Hepatocyte (in vitro differentiated cells): ENCODE measurements around the gene MARK1. TPM values are rescaled to one million over a fixed set of nuclear protein-coding genes. Genes with fewer than 3 reads are reported as not detected.

Source experiments
- DNase-seq: peaks from one replicate; pipeline ENCODE4 v3.0.0-alpha.2; 2016; ENCODE audit warnings: low spot score
- H2AFZ ChIP-seq: fragments of 200-600 bp; sonication (generic); 2 replicates; pipeline ENCODE4 v1.6.0; 2016; ENCODE audit warnings: antibody characterized with exemption, mild to moderate bottlenecking
- H3K27ac ChIP-seq: fragments of 200-600 bp; sonication (generic); 2 replicates; pipeline ENCODE4 v1.5.1; 2016; ENCODE audit warnings: mild to moderate bottlenecking
- H3K27me3 ChIP-seq: fragments of 200-600 bp; sonication (generic); 2 replicates; pipeline ENCODE4 v1.6.1; 2016
- H3K36me3 ChIP-seq: fragments of 200-600 bp; sonication (generic); replicated peaks from 2 replicates; pipeline ENCODE4 v1.5.1; 2016; ENCODE audit warnings: low read depth; ENCODE audit not compliant: insufficient read depth
- H3K4me1 ChIP-seq: fragments of 200-600 bp; sonication (generic); 2 replicates; pipeline ENCODE4 v1.5.1; 2016; ENCODE audit warnings: mild to moderate bottlenecking, moderate library complexity; ENCODE audit not compliant: insufficient read depth
- H3K4me2 ChIP-seq: fragments of 200-600 bp; sonication (generic); 2 replicates; pipeline ENCODE4 v1.6.0; 2016
- H3K4me3 ChIP-seq: fragments of 200-600 bp; sonication (generic); 2 replicates; pipeline ENCODE4 v1.5.1; 2016; ENCODE audit warnings: mild to moderate bottlenecking
- H3K79me2 ChIP-seq: fragments of 200-600 bp; sonication (generic); 2 replicates; pipeline ENCODE4 v1.6.0; 2017; ENCODE audit warnings: mild to moderate bottlenecking
- H3K9me2 ChIP-seq: fragments of 200-600 bp; sonication (generic); replicated peaks from 2 replicates; pipeline ENCODE4 v1.6.0; 2017; ENCODE audit warnings: mild to moderate bottlenecking; ENCODE audit not compliant: insufficient read depth
- H3K9me3 ChIP-seq: fragments of 200-600 bp; sonication (generic); 2 replicates; pipeline ENCODE4 v1.5.1; 2016; ENCODE audit warnings: low read depth, mild to moderate bottlenecking
- H4K20me1 ChIP-seq: fragments of 200-600 bp; sonication (generic); 2 replicates; pipeline ENCODE4 v1.6.0; 2016; ENCODE audit warnings: mild to moderate bottlenecking; ENCODE audit not compliant: insufficient read depth, poor library complexity, severe bottlenecking
- CTCF ChIP-seq: fragments of 200-600 bp; sonication (generic); IDR thresholded peaks from 2 replicates; pipeline ENCODE4 v1.5.1; 2016; ENCODE audit warnings: antibody characterized with exemption, mild to moderate bottlenecking; ENCODE audit not compliant: poor library complexity
- EZH2 ChIP-seq: fragments of 200-600 bp; sonication (generic); IDR thresholded peaks from 2 replicates; pipeline ENCODE4 v1.6.1; 2016; ENCODE audit warnings: antibody characterized with exemption, mild to moderate bottlenecking, borderline replicate concordance
- EZH2phosphoT487 ChIP-seq: fragments of 200-600 bp; sonication (generic); IDR thresholded peaks from one replicate; pipeline ENCODE4 v1.6.1; 2018; ENCODE audit warnings: antibody characterized with exemption, mild to moderate bottlenecking, low read depth, moderate library complexity; ENCODE audit not compliant: unreplicated experiment, severe bottlenecking
- WGBS: methylation state at CpG from one replicate; pipeline ENCODE4 v1.1.6; 2016; ENCODE audit warnings: low lambda C conversion rate; ENCODE audit errors: missing lambda C conversion rate; 5-methylcytosine and 5-hydroxymethylcytosine counted together
- polyA plus RNA-seq: library from polyadenylated mRNA; unstranded; fragments of >200 nt; fragmentation: Nextera tagmentation; extraction: Ambion mirVana; gene quantifications from 2 replicates; pipeline ENCODE4 v1.2.1, GENCODE V29; 2016
- total RNA-seq: library from RNA; depleted of rRNA; stranded (reverse); fragments of >200 nt; gene quantifications from 2 replicates; pipeline ENCODE4 v1.2.3, GENCODE V29; 2014

Gene MARK1
- total and polyA plus RNA-seq, 2 experiments from 2014 or later: 1.9 to 7.1 TPM

DNA sequence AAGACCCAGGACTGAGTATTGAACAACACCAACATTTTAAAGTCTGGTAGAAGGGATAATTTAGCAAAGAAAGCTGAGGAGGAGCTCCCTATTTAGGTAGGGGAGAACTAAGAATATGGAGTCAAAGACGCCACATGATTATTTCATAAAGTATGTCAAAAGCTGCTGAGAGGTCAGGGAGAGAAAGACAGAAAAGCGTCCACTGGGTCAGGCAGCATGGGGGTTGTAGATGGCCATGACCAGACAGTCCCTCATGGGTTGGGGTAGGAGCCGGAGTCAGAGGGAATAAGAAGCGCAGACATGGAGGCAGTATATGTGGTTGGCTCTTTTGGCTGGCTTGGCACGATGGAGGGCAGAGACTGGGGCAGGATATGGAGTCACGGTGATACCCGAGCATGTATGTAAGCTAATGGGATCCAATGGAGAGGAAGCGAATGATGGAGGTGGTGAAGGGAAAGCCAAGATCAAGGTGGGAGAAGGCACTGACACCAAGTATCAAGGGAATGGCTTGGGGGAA is 167.0 kb downstream of the MARK1 start:
- H3K9me3 ChIP-seq: no peaks in the 10 kb centered on the region
- no peak overlapping the region for H2AFZ ChIP-seq
- H3K4me2 ChIP-seq: no peak overlapping the region
- DNase-seq: no peak
- H3K36me3 ChIP-seq: no peaks in the 10 kb centered on the region
- peaks cover 5% of the 10 kb centered on the region for H3K4me1 ChIP-seq
- H3K27ac ChIP-seq: no peak overlapping the region
- no peak for TF ChIP-seq CTCF
- TF ChIP-seq EZH2: no peak
- TF ChIP-seq EZH2phosphoT487: no peak
- no peak overlapping the region for H3K4me3 ChIP-seq
- peaks cover 8% of the 10 kb centered on the region for H4K20me1 ChIP-seq
- H3K9me2 ChIP-seq: no peaks in the 10 kb centered on the region
- H3K79me2 ChIP-seq: peaks cover 34% of the 10 kb centered on the region
- H3K27me3 ChIP-seq: no peaks in the 10 kb centered on the region
- WGBS: 97% methylated on average over 8 of the region's 8 CpGs

GRCh38 chr1:220695426-220695825 is 167.5 kb downstream of the MARK1 start:
- TF ChIP-seq EZH2: no peak
- TF ChIP-seq CTCF: no peak
- TF ChIP-seq EZH2phosphoT487: no peak
- H4K20me1 ChIP-seq: peaks cover 8% of the 10 kb centered on the region
- H3K27ac ChIP-seq: no peak overlapping the region
- no peak overlapping the region for H3K4me3 ChIP-seq
- peaks cover 5% of the 10 kb centered on the region for H3K4me1 ChIP-seq
- H3K36me3 ChIP-seq: no peaks in the 10 kb centered on the region
- H3K9me2 ChIP-seq: no peaks in the 10 kb centered on the region
- no peaks in the 10 kb centered on the region for H3K27me3 ChIP-seq
- WGBS: 89% methylated on average over 4 of the region's 4 CpGs
- no peak for DNase-seq
- H3K4me2 ChIP-seq: no peak overlapping the region
- no peak overlapping the region for H2AFZ ChIP-seq
- H3K9me3 ChIP-seq: no peaks in the 10 kb centered on the region
- H3K79me2 ChIP-seq: peaks cover 34% of the 10 kb centered on the region

- Histone ChIP-seq H3K79me2 (peaks cover 30% of the 10 kb centered on the region), H3K9me3 (no peaks in the 10 kb centered on the region), H3K4me3 (no peak overlapping the region), H3K4me1 (peaks cover 5% of the 10 kb centered on the region), H4K20me1 (peaks cover 8% of the 10 kb centered on the region), H3K27ac (no peak overlapping the region), H3K36me3 (no peaks in the 10 kb centered on the region), H2AFZ (no peak overlapping the region), H3K27me3 (no peaks in the 10 kb centered on the region), H3K9me2 (no peaks in the 10 kb centered on the region), H3K4me2 (no peak overlapping the region)
- WGBS: 95% methylated on average over 16 of the region's 16 CpGs
- DNase-seq: no peak
- TF ChIP-seq CTCF (no peak), EZH2 (no peak), EZH2phosphoT487 (no peak)
These were observed 168.4 kb downstream of the MARK1 start for GRCh38 chr1:220696226-220696862.
